ENCODE results near the gene TPSAB1. TPM values are rescaled to one million over a fixed set of nuclear protein-coding genes. Genes with fewer than 3 reads are reported as not detected.

TPSAB1 gene
- total RNA-seq, 1 experiment from 2014 or later: not detected

DNA sequence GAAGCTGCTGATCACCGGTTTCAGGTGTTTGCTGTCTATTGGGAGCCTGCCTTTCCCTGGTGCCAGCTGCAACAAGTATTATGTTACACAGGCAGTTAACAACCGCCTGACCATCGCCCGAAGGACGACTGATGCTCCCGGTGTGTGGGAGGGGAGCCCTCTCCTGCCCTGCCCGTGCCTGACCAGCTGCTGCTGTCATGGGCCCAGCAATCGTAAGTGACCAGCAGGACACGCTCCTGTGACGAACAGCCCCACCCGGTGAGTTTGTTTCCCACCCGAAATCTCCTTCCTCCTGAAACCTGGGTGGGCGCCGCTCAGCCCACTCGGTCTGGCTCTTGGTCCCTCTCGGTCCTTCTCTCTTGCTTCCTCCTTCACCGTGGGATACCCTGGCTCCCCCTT, 51.1 kb downstream of the TPSAB1 start:
- in situ Hi-C loops (cut with HindIII; ENCODE audit: low sequenced_read_pairs): no loop called here
- DNase-seq (ENCODE audit: low spot score): no peak

Other genes with a start within 250 kb of the TPSAB1 start
- not detected in 2 replicates for gene SSTR5, start 168.0 kb upstream of the TPSAB1 start, total RNA-seq (2014; rRNA removed; shearing (Covaris generic))
- 1.5 and 2.6 TPM in 2 replicates for gene C1QTNF8, start 144.5 kb upstream of the TPSAB1 start, total RNA-seq (2014; rRNA removed; shearing (Covaris generic))
- gene CACNA1H, start 87.6 kb upstream of the TPSAB1 start, total RNA-seq (2014; rRNA removed; shearing (Covaris generic)): 14.8 and 21.8 TPM in 2 replicates
- gene TPSG1, start 15.4 kb upstream of the TPSAB1 start, total RNA-seq (2014; rRNA removed; shearing (Covaris generic)): not detected in 2 replicates
- not detected in 2 replicates for gene TPSB2, start 10.5 kb upstream of the TPSAB1 start, total RNA-seq (2014; rRNA removed; shearing (Covaris generic))
- gene TPSD1, start 15.4 kb downstream of the TPSAB1 start, total RNA-seq (2014; rRNA removed; shearing (Covaris generic)): not detected in 2 replicates
- 120 and 144 TPM in 2 replicates for gene UBE2I, start 68.9 kb downstream of the TPSAB1 start, total RNA-seq (2014; rRNA removed; shearing (Covaris generic))
- gene BAIAP3, start 92.9 kb downstream of the TPSAB1 start, total RNA-seq (2014; rRNA removed; shearing (Covaris generic)): 0.25 and 2.0 TPM in 2 replicates
- 88.1 and 96.8 TPM in 2 replicates for gene TSR3, start 111.2 kb downstream of the TPSAB1 start, total RNA-seq (2014; rRNA removed; shearing (Covaris generic))
- gene GNPTG, start 111.2 kb downstream of the TPSAB1 start, total RNA-seq (2014; rRNA removed; shearing (Covaris generic)): 48.6 and 51.1 TPM in 2 replicates
- 8.2 and 11.1 TPM in 2 replicates for gene UNKL, start 174.0 kb downstream of the TPSAB1 start, total RNA-seq (2014; rRNA removed; shearing (Covaris generic))
- 40.5 and 46.6 TPM in 2 replicates for gene UQCC4, start 180.0 kb downstream of the TPSAB1 start, total RNA-seq (2014; rRNA removed; shearing (Covaris generic))
- gene PERCC1, start 190.4 kb downstream of the TPSAB1 start, total RNA-seq (2014; rRNA removed; shearing (Covaris generic)): not detected in 2 replicates
- 0.75 TPM in 1 of 2 replicates, not detected in the other for gene CCDC154, start 203.9 kb downstream of the TPSAB1 start, total RNA-seq (2014; rRNA removed; shearing (Covaris generic))
- gene CLCN7, start 234.3 kb downstream of the TPSAB1 start, total RNA-seq (2014; rRNA removed; shearing (Covaris generic)): 195 and 203 TPM in 2 replicates
- gene PTX4, start 248.2 kb downstream of the TPSAB1 start, total RNA-seq (2014; rRNA removed; shearing (Covaris generic)): 0.61 TPM in 1 of 2 replicates, not detected in the other

Measured in G401 (cell line).